Measurements from ENCODE around the gene TTC7B. TPM values are rescaled to one million over a fixed set of nuclear protein-coding genes. Genes with fewer than 3 reads are reported as not detected.

TTC7B gene
- total and polyA plus RNA-seq, 2 experiments from 2014 or later: 7.9 to 28.6 TPM

- no peak for DNase-seq (ENCODE audit: low spot score)
- H3K27me3 ChIP-seq (ENCODE audit: insufficient read depth): no peaks in the 10 kb centered on the region
- TF ChIP-seq JUNB (IDR thresholded peaks at IDR 0.05; ENCODE audit: unreplicated experiment) (no peak), EZH2 (IDR thresholded peaks at IDR 0.05; ENCODE audit: low read depth, unreplicated experiment) (no peak), CREB1 (CRISPR knock-in tag; IDR thresholded peaks at IDR 0.05; ENCODE audit: low read depth) (no peak), ZNF331 (CRISPR knock-in tag; IDR thresholded peaks at IDR 0.05; ENCODE audit: low read depth) (no peak), CTCF (conservative IDR thresholded peaks at IDR 0.05; ENCODE audit: low read depth in 2 of 2) (no peak), NANOG (IDR thresholded peaks at IDR 0.05; ENCODE audit: borderline replicate concordance) (no peak), EZH2phosphoT487 (IDR thresholded peaks at IDR 0.05; ENCODE audit: unreplicated experiment) (no peak), ZNF114 (CRISPR knock-in tag; IDR thresholded peaks at IDR 0.05) (no peak), POLR2AphosphoS5 (IDR thresholded peaks at IDR 0.05; ENCODE audit: low read depth) (no peak), ETS1 (IDR thresholded peaks at IDR 0.05) (no peak), ZNF462 (CRISPR knock-in tag; IDR thresholded peaks at IDR 0.05) (no peak), STAT1 (IDR thresholded peaks at IDR 0.05; ENCODE audit: unreplicated experiment) (no peak), REST (IDR thresholded peaks at IDR 0.05; ENCODE audit: unreplicated experiment) (no peak)
- no peaks in the 10 kb centered on the region for H3F3A ChIP-seq (replicated peaks; ENCODE audit: low read depth)
- no peak overlapping the region for H3K27ac Mint-ChIP-seq
- ATAC-seq: no peak
- no peaks in the 10 kb centered on the region; the same call in 1 of the 3 replicates for H3K36me3 Mint-ChIP-seq (ENCODE audit: low read depth)
- H3K4me2 ChIP-seq: no peak overlapping the region
- no peak overlapping the region for H3K4me3 ChIP-seq
- H3K9me3 Mint-ChIP-seq: no peaks in the 10 kb centered on the region
- H3K36me3 ChIP-seq (ENCODE audit: insufficient read depth): no peaks in the 10 kb centered on the region; the same call in 1 of the 2 replicates
- H3K4me1 ChIP-seq (ENCODE audit: insufficient read depth): no peaks in the 10 kb centered on the region
- no peaks in the 10 kb centered on the region for H3K9me2 ChIP-seq (ENCODE audit: insufficient read depth)
- H3K27ac ChIP-seq (ENCODE audit: low read depth): no peak overlapping the region
- no peaks in the 10 kb centered on the region for H4K20me1 ChIP-seq (replicated peaks; ENCODE audit: insufficient read depth)
- no peaks in the 10 kb centered on the region for H3K79me2 ChIP-seq (replicated peaks; ENCODE audit: insufficient read depth)
- no peak overlapping the region for H2AFZ ChIP-seq
- no peak overlapping the region for H3K4me3 Mint-ChIP-seq
- H3K27me3 Mint-ChIP-seq (ENCODE audit: insufficient read depth, low read depth, poor library complexity): peaks cover 8% of the 10 kb centered on the region
- no peaks in the 10 kb centered on the region for H3K4me1 Mint-ChIP-seq
Measured at GRCh38 chr14:90777358-90777757, 38.9 kb downstream of the TTC7B start.

Measured in GM23338 (cell line).